HepG2 (cell line): ENCODE measurements around the gene AXIN2. TPM values are rescaled to one million over a fixed set of nuclear protein-coding genes. Genes with fewer than 3 reads are reported as not detected.
"Not testable (repeated sequence)": the region's sequence is repeated elsewhere in the genome, so short reads cannot be mapped to it uniquely, and the experiment has no call there.

Experiments used
- ATAC-seq: fragments of 200-7000 bp; cut with Tn5 transposase; 3 replicates; pipeline ENCODE4 v1.9.1; 2020; ENCODE audit warnings: mild to moderate bottlenecking, moderate library complexity
- BruUV-seq: library from RNA; stranded (reverse); fragments of 400-500 nt; replicated peaks from 2 replicates; lab custom pipeline; 2021; lab: Mats Ljungman, UMichigan
- CTCF ChIA-PET: fragments of 300-600 bp; formaldehyde crosslinking; extraction: SDS; loops from one replicate; lab custom pipeline; 2021; ENCODE audit warnings: low total read pairs, inconsistent platforms, low intra/inter-chr PET ratio; lab: Yijun Ruan, JAX
- POLR2A ChIA-PET: fragments of 350-600 bp; sonication (Branson Sonifier 250); formaldehyde crosslinking; loops from one replicate; lab custom pipeline; 2020; ENCODE audit warnings: antibody characterized with exemption, inconsistent platforms; lab: Yijun Ruan, JAX
- DNase-seq: peaks from one replicate; pipeline ENCODE4 v3.0.0-alpha.2; 2015; ENCODE audit warnings: low spot score
- FAIRE-seq: peaks from 3 replicates; lab custom pipeline; 2011; peaks lifted over from hg19 to GRCh38; lab: Jason Lieb, UNC
- H2AFZ ChIP-seq: one replicate; pipeline ENCODE4 v1.6.1; 2011; ENCODE audit warnings: low read length, inconsistent platforms
- H3K27ac ChIP-seq: fragments of 300-600 bp; 3 replicates; pipeline ENCODE4 v1.8.0; 2011; ENCODE audit warnings: mixed run types, mild to moderate bottlenecking, mixed read lengths, low read length, inconsistent platforms; ENCODE audit not compliant: insufficient read depth; ENCODE audit errors: extremely low read length
- H3K27me3 ChIP-seq, 2 experiments: fragments of 200-600 bp in 1 of 2; 2 replicates in 1 of 2; 3 replicates in 1 of 2; pipeline versions ENCODE4 v1.6.0 to v1.8.0; 2011; ENCODE audit warnings: low read length in 2 of 2, mild to moderate bottlenecking in 2 of 2, moderate library complexity in 2 of 2, inconsistent platforms in 1 of 2; ENCODE audit not compliant: insufficient read depth in 2 of 2, control insufficient read depth in 1 of 2
- H3K36me3 ChIP-seq, 2 experiments: fragments of 200-600 bp in 1 of 2; replicated peaks in 1 of 2; 2 replicates in 1 of 2; 3 replicates in 1 of 2; pipeline versions ENCODE4 v1.5.1 to v1.8.0; 2011; ENCODE audit warnings: low read length in 2 of 2, inconsistent platforms in 1 of 2; ENCODE audit not compliant: insufficient read depth in 2 of 2, control insufficient read depth in 1 of 2
- H3K4me1 ChIP-seq: 2 replicates; pipeline ENCODE4 v1.5.1; 2012; ENCODE audit warnings: low read length, inconsistent platforms; ENCODE audit not compliant: insufficient read depth
- H3K4me2 ChIP-seq: 2 replicates; pipeline ENCODE4 v1.6.0; 2011; ENCODE audit warnings: low read depth, low read length, inconsistent platforms
- H3K4me3 ChIP-seq, 3 experiments: fragments of 200-600 bp in 1 of 3; sonication (generic), shearing (Covaris generic) in 1 of 3; replicated peaks in 1 of 3; 2 replicates each; pipeline ENCODE4 v1.5.1; 2011 to 2016; ENCODE audit warnings: low read length in 3 of 3, inconsistent platforms in 2 of 3, low read depth in 2 of 3, mild to moderate bottlenecking in 2 of 3, control low read depth in 1 of 3, mixed read lengths in 1 of 3; ENCODE audit not compliant: insufficient read depth in 1 of 3
- H3K79me2 ChIP-seq: one replicate; pipeline ENCODE4 v1.6.1; 2011; ENCODE audit warnings: low read length, inconsistent platforms; ENCODE audit not compliant: insufficient read depth
- H3K9ac ChIP-seq: 2 replicates; pipeline ENCODE4 v1.6.0; 2011; ENCODE audit warnings: mild to moderate bottlenecking, low read depth, low read length, inconsistent platforms; ENCODE audit not compliant: insufficient read depth
- H3K9me3 ChIP-seq: 2 replicates; pipeline ENCODE4 v1.5.1; 2012; ENCODE audit warnings: mild to moderate bottlenecking, low read length
- H4K20me1 ChIP-seq: 2 replicates; pipeline ENCODE4 v1.6.0; 2011; ENCODE audit warnings: inconsistent platforms, mild to moderate bottlenecking, low read length, moderate library complexity; ENCODE audit not compliant: insufficient read depth
- CREM ChIP-seq, 2 experiments: sonication (generic) in 1 of 2; formaldehyde crosslinking in 1 of 2; IDR thresholded peaks; 2 replicates each; pipeline versions ENCODE4 v1.4.0 to v1.6.1; 2016 to 2020; ENCODE audit warnings: antibody characterized with exemption in 1 of 2, mild to moderate bottlenecking in 1 of 2, missing genetic modification reagents in 1 of 2
- DMAP1 ChIP-seq: IDR thresholded peaks from 2 replicates; pipeline ENCODE4 v1.6.1; 2016
- GABPB1 ChIP-seq: IDR thresholded peaks from 2 replicates; pipeline ENCODE4 v1.6.1; 2016; ENCODE audit warnings: mild to moderate bottlenecking, missing genetic modification reagents, moderate library complexity, missing compliant biosample characterization
- KLF16 ChIP-seq, 2 experiments: sonication (generic) in 1 of 2; formaldehyde crosslinking in 1 of 2; IDR thresholded peaks; 2 replicates each; pipeline versions ENCODE4 v1.6.1 to v1.8.0; 2016 to 2023; ENCODE audit warnings: missing genetic modification reagents in 2 of 2, missing compliant biosample characterization in 1 of 2
- TAF1 ChIP-seq: sonication (generic); formaldehyde crosslinking; IDR thresholded peaks from 2 replicates; pipeline ENCODE4 v1.4.0; 2020; ENCODE audit warnings: missing genetic modification reagents
- TFAP4 ChIP-seq: sonication (generic); IDR thresholded peaks from 2 replicates; pipeline ENCODE4 v1.6.1; 2016; ENCODE audit warnings: low read depth, borderline replicate concordance
- ZNF354B ChIP-seq: sonication (generic); formaldehyde crosslinking; IDR thresholded peaks from 2 replicates; pipeline ENCODE4 v1.8.0; 2022; ENCODE audit warnings: mild to moderate bottlenecking, missing genetic modification reagents
- ZNF362 ChIP-seq: sonication (generic); formaldehyde crosslinking; IDR thresholded peaks from 2 replicates; pipeline ENCODE4 v1.4.0; 2020; ENCODE audit warnings: missing genetic modification reagents, mild to moderate bottlenecking, borderline replicate concordance
- ZNF784 ChIP-seq: sonication (generic); formaldehyde crosslinking; IDR thresholded peaks from 2 replicates; pipeline ENCODE4 v1.5.1; 2020; ENCODE audit warnings: missing genetic modification reagents, mild to moderate bottlenecking, borderline replicate concordance
- WGBS: methylation state at CpG from one replicate; pipeline ENCODE4 v1.1.6; 2017; ENCODE audit warnings: low lambda C conversion rate; 5-methylcytosine and 5-hydroxymethylcytosine counted together
- in situ Hi-C: cut with HindIII; loops from 2 replicates; pipeline ENCODE4 v1.10.0; 2017; ENCODE audit warnings: low pct_unique_long_range_greater_than_20kb; ENCODE audit not compliant: extremely low pct_ligation_motif_present
- intact Hi-C: fragments of 100-400 bp; cut with micrococcal nuclease; formaldehyde crosslinking; loops from one replicate; pipeline ENCODE4 v1.10.0; 2022; ENCODE audit not compliant: unreplicated experiment
- polyA plus RNA-seq, 8 experiments: library from polyadenylated mRNA; depleted of rRNA in 3 of 8; stranded (reverse) in 7 of 8; unstranded in 1 of 8; fragments of >200 nt; fragmentation: Illumina TruSeq in 4 of 8; extraction: Trizol in 4 of 8; gene quantifications; 2 replicates each; pipeline versions ENCODE4 v1.2.1 to v1.2.3, GENCODE V29; 2011 to 2016; ENCODE audit warnings: low read depth in 4 of 8, missing spikeins in 1 of 8, mixed read lengths in 1 of 8; ENCODE audit not compliant: insufficient read depth in 1 of 8
- total RNA-seq, 5 experiments: library from RNA; depleted of rRNA; stranded (reverse); fragments of >200 nt; fragmentation: Illumina TruSeq; extraction: Trizol; gene quantifications; 2 replicates each; pipeline ENCODE4 v1.2.3, GENCODE V29; 2016; ENCODE audit warnings: low read depth in 1 of 5

Gene AXIN2
- total and polyA plus RNA-seq, 2 of the 13 experiments (the other 11 are each of a cell fraction or from before 2014, with no cell fraction given): 58.6 to 63.4 TPM

GRCh38 chr17:65485388-65486299 lies 75.8 kb downstream of the AXIN2 start:
- POLR2A ChIA-PET: no interaction called here
- no peak for TF ChIP-seq GABPB1 (CRISPR knock-in tag)
- TF ChIP-seq ZNF784 (CRISPR knock-in tag): no peak
- no peak for TF ChIP-seq TFAP4
- TF ChIP-seq ZNF362 (CRISPR knock-in tag): no peak
- no peak for TF ChIP-seq DMAP1
- no peak for TF ChIP-seq KLF16 (CRISPR knock-in tag; IDR thresholded peaks at IDR 0.05)
- no peak for TF ChIP-seq CREM (IDR thresholded peaks at IDR 0.05)
- TF ChIP-seq CREM (CRISPR knock-in tag; IDR thresholded peaks at IDR 0.05): no peak
- TF ChIP-seq TAF1 (CRISPR knock-in tag): no peak
- TF ChIP-seq ZNF354B (CRISPR knock-in tag): no peak
- Histone ChIP-seq H3K4me3 (no peak overlapping the region), H3K27ac (no peak overlapping the region), H3K79me2 (no peaks in the 10 kb centered on the region), H3K27me3 (peaks cover 1 to 3% of the 10 kb centered on the region in 2 experiments; a peak in 2 of 5 replicates), H3K36me3 (no peaks in the 10 kb centered on the region), H3K9ac (no peak overlapping the region), H3K4me1 (peaks cover 10% of the 10 kb centered on the region), H3K9me3 (no peaks in the 10 kb centered on the region), H4K20me1 (no peaks in the 10 kb centered on the region), H2AFZ (no peak overlapping the region), H3K4me2 (no peak overlapping the region; the same call in 1 of the 2 replicates)
- WGBS: 43% methylated on average over 9 of the region's 9 CpGs
- no peak for DNase-seq
- ATAC-seq: no peak
- BruUV-seq: no TSS peak
- intact Hi-C loops: no loop called here
- CTCF ChIA-PET: no interaction called here
- in situ Hi-C loops: loop anchor here (10.0 kb wide), 1 partner anchor 61 kb away; no protein-coding TSS in a partner anchor
- no peak for FAIRE-seq

- POLR2A ChIA-PET, H3K9ac ChIP-seq, intact Hi-C loops, H3K4me1 ChIP-seq, H3K27me3 ChIP-seq, H3K27ac ChIP-seq, H3K4me3 ChIP-seq, ATAC-seq, DNase-seq, H3K4me2 ChIP-seq, CTCF ChIA-PET, H3K36me3 ChIP-seq, BruUV-seq, H2AFZ ChIP-seq, H4K20me1 ChIP-seq, H3K79me2 ChIP-seq, FAIRE-seq, H3K9me3 ChIP-seq: not testable (repeated sequence)
- WGBS: 80% methylated on average over 9 of the region's 24 CpGs
- in situ Hi-C loops: loop anchor here (10.0 kb wide), 1 partner anchor 60 kb away; no protein-coding TSS in a partner anchor
These were observed 77.0 kb downstream of the AXIN2 start for GRCh38 chr17:65484405-65484804.
